ENCODE data around the gene PCBP4. TPM values are rescaled to one million over a fixed set of nuclear protein-coding genes. Genes with fewer than 3 reads are reported as not detected.

The PCBP4 gene
- total RNA-seq, 1 donor from 2014 or later = 73.0 TPM

GRCh38 chr3:51959651-51960050 is 7.6 kb downstream of the PCBP4 start:
- H3K4me3 ChIP-seq = no peak overlapping the region
- H3K27me3 ChIP-seq (ENCODE audit: low read depth) = no peaks in the 10 kb centered on the region
- DNase-seq = no peak
- peaks cover 39% of the 10 kb centered on the region for H3K36me3 ChIP-seq
- intact Hi-C loops (cut with micrococcal nuclease) = no loop called here
- H3K27ac ChIP-seq (replicated peaks) = no peak overlapping the region
- peaks cover 61% of the 10 kb centered on the region for H3K4me1 ChIP-seq
- TF ChIP-seq CTCF (IDR thresholded peaks at IDR 0.05; ENCODE audit: borderline replicate concordance) = no peak
- H3K9me3 ChIP-seq (replicated peaks) = no peaks in the 10 kb centered on the region

- no peak overlapping the region for H3K27ac ChIP-seq (replicated peaks)
Observed at GRCh38 chr3:51958603-51959521, 8.4 kb downstream of the PCBP4 start.

GRCh38 chr3:51957520-51958205 is 9.6 kb downstream of the PCBP4 start:
- H3K9me3 ChIP-seq (replicated peaks) = no peaks in the 10 kb centered on the region
- H3K4me1 ChIP-seq = peaks cover 41% of the 10 kb centered on the region
- peaks cover 39% of the 10 kb centered on the region for H3K36me3 ChIP-seq
- H3K27me3 ChIP-seq (ENCODE audit: low read depth) = no peaks in the 10 kb centered on the region
- no peak overlapping the region for H3K4me3 ChIP-seq
- intact Hi-C loops (cut with micrococcal nuclease) = no loop called here
- H3K27ac ChIP-seq (replicated peaks) = no peak overlapping the region
- DNase-seq = no peak
- no peak for TF ChIP-seq CTCF (IDR thresholded peaks at IDR 0.05; ENCODE audit: borderline replicate concordance)

More at GRCh38 chr3:51958603-51959521, 8.4 kb downstream of the PCBP4 start:
- no peak overlapping the region for H3K4me3 ChIP-seq
- intact Hi-C loops (cut with micrococcal nuclease) = no loop called here
- TF ChIP-seq CTCF (IDR thresholded peaks at IDR 0.05; ENCODE audit: borderline replicate concordance) = no peak
- H3K4me1 ChIP-seq = peaks cover 53% of the 10 kb centered on the region
- no peaks in the 10 kb centered on the region for H3K27me3 ChIP-seq (ENCODE audit: low read depth)
- no peak for DNase-seq
- H3K36me3 ChIP-seq = peaks cover 39% of the 10 kb centered on the region
- no peaks in the 10 kb centered on the region for H3K9me3 ChIP-seq (replicated peaks)

- H3K27ac ChIP-seq (replicated peaks) = peak overlapping the region; percentile 88
- H3K4me3 ChIP-seq = peak overlapping the region; percentile 65
- peaks cover 26% of the 10 kb centered on the region for H3K4me1 ChIP-seq
- no peaks in the 10 kb centered on the region for H3K9me3 ChIP-seq (replicated peaks)
- intact Hi-C loops (cut with micrococcal nuclease) = no loop called here
- TF ChIP-seq CTCF (IDR thresholded peaks at IDR 0.05; ENCODE audit: borderline replicate concordance) = peak; percentile 60
- no peaks in the 10 kb centered on the region for H3K27me3 ChIP-seq (ENCODE audit: low read depth)
- DNase-seq = peak; percentile 58
- peaks cover 39% of the 10 kb centered on the region for H3K36me3 ChIP-seq
Observed at GRCh38 chr3:51955893-51956770, 11.1 kb downstream of the PCBP4 start.
